GM12801 (cell line): ENCODE data around the gene RGS7.

Experiments used
- TF ChIP-seq, protein P1 (sequence below): IDR thresholded peaks from one replicate; pipeline ENCODE4 v1.5.1; 2011; ENCODE audit warnings: control low read depth; ENCODE audit not compliant: insufficient read length; ENCODE audit errors: extremely low read depth

RGS7 gene

DNA sequence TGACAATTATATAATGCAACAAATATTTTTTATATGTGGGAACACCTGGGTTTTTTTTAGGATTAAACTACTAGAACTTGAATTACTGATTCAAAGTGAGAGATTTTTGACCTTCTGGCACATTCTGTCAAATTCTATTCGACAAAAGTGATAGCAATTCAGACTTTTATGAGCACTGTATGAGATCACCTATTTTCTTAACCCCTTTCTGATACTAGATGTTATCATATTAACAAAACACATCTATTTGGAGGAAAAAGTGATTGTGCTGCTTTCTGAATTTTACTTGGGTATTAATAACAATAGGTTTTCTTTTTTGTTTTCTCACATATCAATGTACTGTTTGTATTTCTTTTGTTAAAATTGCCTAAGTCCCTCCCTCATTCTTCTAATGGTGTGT is 570.1 kb downstream of the RGS7 start:
- TF ChIP-seq, protein P1, sequence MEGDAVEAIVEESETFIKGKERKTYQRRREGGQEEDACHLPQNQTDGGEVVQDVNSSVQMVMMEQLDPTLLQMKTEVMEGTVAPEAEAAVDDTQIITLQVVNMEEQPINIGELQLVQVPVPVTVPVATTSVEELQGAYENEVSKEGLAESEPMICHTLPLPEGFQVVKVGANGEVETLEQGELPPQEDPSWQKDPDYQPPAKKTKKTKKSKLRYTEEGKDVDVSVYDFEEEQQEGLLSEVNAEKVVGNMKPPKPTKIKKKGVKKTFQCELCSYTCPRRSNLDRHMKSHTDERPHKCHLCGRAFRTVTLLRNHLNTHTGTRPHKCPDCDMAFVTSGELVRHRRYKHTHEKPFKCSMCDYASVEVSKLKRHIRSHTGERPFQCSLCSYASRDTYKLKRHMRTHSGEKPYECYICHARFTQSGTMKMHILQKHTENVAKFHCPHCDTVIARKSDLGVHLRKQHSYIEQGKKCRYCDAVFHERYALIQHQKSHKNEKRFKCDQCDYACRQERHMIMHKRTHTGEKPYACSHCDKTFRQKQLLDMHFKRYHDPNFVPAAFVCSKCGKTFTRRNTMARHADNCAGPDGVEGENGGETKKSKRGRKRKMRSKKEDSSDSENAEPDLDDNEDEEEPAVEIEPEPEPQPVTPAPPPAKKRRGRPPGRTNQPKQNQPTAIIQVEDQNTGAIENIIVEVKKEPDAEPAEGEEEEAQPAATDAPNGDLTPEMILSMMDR: no peak

DNA sequence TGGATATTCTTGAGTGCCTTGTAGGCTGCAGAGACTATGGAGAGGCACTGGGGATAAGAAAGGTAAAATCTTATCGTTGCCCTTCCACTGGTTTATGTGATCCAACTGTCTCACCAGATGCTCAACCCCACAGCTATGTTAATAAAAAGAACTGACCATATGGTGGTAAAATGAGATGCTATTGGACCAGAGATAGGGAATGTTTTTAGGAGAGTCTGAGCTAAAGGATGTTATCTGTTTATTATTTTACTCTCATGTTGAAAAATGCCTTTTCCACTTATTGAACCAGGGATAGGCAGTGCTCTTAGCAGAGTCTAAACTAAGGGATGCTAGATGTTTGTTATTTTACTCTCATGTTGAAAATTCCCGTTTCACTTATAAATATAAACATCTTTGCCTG is 572.2 kb downstream of the RGS7 start:
- TF ChIP-seq, protein P1: no peak

DNA sequence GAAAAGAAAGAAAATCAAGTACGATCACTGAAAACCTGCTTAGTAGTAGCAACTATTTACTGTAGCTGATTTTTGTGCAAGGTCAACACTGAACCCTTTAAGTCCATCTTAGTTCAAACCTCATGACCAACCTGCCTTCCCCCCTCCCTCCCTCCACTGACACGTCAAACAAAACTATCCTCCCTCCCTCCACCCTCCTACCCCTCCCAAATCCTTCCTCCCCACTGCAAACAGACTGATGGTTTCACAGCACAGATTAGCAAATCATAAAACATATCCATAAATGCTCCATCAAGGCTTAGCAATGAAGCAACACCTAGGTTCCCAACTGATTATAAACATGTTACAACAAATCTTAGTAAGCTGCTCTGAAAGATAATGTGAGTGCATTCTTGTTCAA is 580.8 kb downstream of the RGS7 start:
- TF ChIP-seq, protein P1: no peak

DNA sequence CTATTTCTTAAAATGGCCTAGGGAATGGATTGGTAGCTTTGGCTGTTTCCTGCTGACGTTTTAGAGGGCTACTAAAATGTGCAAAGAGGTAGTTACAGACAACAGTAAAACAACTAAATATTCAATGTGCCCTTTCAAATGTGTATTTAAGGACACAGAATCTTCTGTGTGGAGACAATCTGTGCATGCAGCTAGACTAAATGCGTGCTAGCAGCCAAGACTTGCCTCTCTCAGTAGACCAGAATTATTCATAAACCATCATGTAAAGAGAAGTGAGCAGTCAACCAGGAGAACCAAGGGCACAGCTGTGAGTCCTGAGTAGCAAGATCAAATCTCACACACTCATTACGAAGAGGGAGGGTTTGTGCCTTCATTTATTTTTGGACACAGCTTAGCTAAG is 584.9 kb downstream of the RGS7 start:
- TF ChIP-seq, protein P1: no peak

DNA sequence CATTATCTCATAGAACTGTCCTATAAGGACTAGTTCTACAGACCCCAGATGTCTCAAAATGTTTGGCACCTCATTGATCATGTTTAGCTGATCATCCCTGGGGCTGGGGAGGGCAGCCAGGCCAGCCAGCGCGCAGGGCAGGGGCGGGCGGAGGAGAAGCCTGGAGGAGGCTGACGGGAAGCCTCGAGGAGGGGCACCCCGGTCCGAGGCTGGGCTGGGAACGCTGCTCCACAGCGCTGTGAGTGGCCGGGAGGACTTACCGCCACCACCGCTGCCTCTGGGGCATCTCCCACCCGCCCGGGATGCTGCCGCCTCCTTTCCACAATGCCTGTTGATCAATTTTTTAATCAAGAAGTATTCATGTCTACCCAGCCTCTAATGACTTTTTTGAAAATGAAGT is 585.6 kb downstream of the RGS7 start:
- TF ChIP-seq, protein P1: no peak

DNA sequence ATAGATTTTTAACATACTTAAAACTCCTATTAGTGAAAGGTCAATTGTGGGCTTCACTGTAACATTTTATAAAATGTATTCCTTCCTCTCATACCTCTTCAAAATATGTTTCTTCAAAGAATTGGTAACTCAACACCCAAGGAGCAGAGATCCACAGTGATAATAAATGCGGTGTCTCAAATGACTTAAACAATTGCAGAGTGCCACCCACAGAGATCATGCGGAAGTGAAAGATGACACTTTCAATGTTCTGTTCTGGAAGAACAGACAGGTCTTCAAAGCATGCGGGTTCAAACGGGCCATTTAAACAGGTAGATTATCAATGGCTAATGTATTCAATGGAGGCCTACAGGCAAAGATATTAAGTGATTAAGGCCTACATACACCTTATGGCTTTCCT is 588.0 kb downstream of the RGS7 start:
- TF ChIP-seq, protein P1: no peak

DNA sequence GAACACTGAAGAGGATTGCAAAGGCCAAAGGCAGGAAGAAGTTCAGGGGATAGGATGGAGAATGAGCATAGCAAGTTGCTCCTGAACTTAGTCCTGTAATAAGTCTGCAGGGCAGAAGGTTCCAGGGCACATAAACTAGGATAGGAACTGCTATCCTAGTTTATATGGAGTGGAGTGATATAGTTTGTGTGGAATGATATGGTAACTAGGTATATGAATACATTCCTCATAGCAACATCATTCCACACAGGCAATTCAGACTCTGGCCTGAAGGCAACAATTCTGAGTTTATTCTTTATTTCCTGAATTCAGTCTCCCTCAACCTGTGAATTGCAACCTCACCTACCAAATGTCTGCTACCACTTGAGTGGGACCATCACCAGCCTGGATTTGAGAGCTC is 590.2 kb downstream of the RGS7 start:
- TF ChIP-seq, protein P1: no peak
